ENCODE measurements around the gene MYO15B. TPM values are rescaled to one million over a fixed set of nuclear protein-coding genes. Genes with fewer than 3 reads are reported as not detected.

MYO15B gene
- total and polyA plus RNA-seq, 4 donors, result 84.5 to 197 (median 167) TPM

GRCh38 chr17:75550139-75550465, 37.5 kb upstream of the MYO15B start:
- no peak for TF ChIP-seq CTCF (IDR thresholded peaks at IDR 0.05; ENCODE audit: control extremely low read depth, extremely low read depth)
- H3K27me3 ChIP-seq (ENCODE audit: control insufficient read depth in 3 of 3, insufficient read depth in 3 of 3, low read length in 2 of 3), result no peaks in the 10 kb centered on the region
- peaks cover 0 to 11% (median 5%) of the 10 kb centered on the region in 5 donors for H3K4me1 ChIP-seq (ENCODE audit: control insufficient read depth in 5 of 5, insufficient read depth in 5 of 5, low read length in 5 of 5)
- peak overlapping the region in 1 of 2 donors; percentile 91 for H3K27ac ChIP-seq (ENCODE audit: low read depth in 1 of 2, low read length in 1 of 2)
- H3K9me3 ChIP-seq (ENCODE audit: control insufficient read depth in 4 of 4, insufficient read depth in 3 of 4, low read length in 3 of 4), result peaks cover 0 to 2% (median 0%) of the 10 kb centered on the region in 4 donors
- ATAC-seq (ENCODE audit: insufficient read depth, low FRiP score) (peak; percentile 19), DNase-seq (no peak)
- H3K4me3 ChIP-seq, result no peak overlapping the region
- 68 to 85% methylated on average over 4 of the region's 4 CpGs for WGBS, 2 donors
- H3K36me3 ChIP-seq (ENCODE audit: control insufficient read depth in 4 of 4, insufficient read depth in 4 of 4, low read length in 4 of 4), result no peaks in the 10 kb centered on the region
- peak overlapping the region in 1 of 2 donors; percentile 13 for H3K9ac ChIP-seq (ENCODE audit: insufficient read depth in 1 of 2, low read length in 2 of 2)

- ATAC-seq (ENCODE audit: insufficient read depth, low FRiP score) (no peak), DNase-seq (no peak)
- Histone ChIP-seq H3K9me3 (ENCODE audit: control insufficient read depth in 4 of 4, insufficient read depth in 3 of 4, low read length in 3 of 4) (peaks cover 0 to 2% (median 0%) of the 10 kb centered on the region in 4 donors), H3K27me3 (ENCODE audit: control insufficient read depth in 3 of 3, insufficient read depth in 3 of 3, low read length in 2 of 3) (no peaks in the 10 kb centered on the region), H3K27ac (ENCODE audit: low read depth in 1 of 2, low read length in 1 of 2) (peak overlapping the region in 1 of 2 donors; percentile 4), H3K4me3 (no peak overlapping the region), H3K36me3 (ENCODE audit: control insufficient read depth in 4 of 4, insufficient read depth in 4 of 4, low read length in 4 of 4) (peaks cover 0 to 2% (median 0%) of the 10 kb centered on the region in 4 donors), H3K4me1 (ENCODE audit: control insufficient read depth in 5 of 5, insufficient read depth in 5 of 5, low read length in 5 of 5) (peaks cover 0 to 11% (median 5%) of the 10 kb centered on the region in 5 donors), H3K9ac (ENCODE audit: insufficient read depth in 1 of 2, low read length in 2 of 2) (no peak overlapping the region)
- WGBS, 2 donors, result 84 to 92% methylated on average over 7 of the region's 7 CpGs
- TF ChIP-seq CTCF (IDR thresholded peaks at IDR 0.05; ENCODE audit: control extremely low read depth, extremely low read depth), result no peak
Measured at GRCh38 chr17:75551266-75551665, 36.3 kb upstream of the MYO15B start.

- no peak for ATAC-seq (ENCODE audit: insufficient read depth, low FRiP score)
- DNase-seq, result peak; percentile 24 to 41 (median 27)
- Histone ChIP-seq H3K36me3 (ENCODE audit: control insufficient read depth in 4 of 4, insufficient read depth in 4 of 4, low read length in 4 of 4) (peaks cover 0 to 2% (median 0%) of the 10 kb centered on the region in 4 donors), H3K4me1 (ENCODE audit: control insufficient read depth in 5 of 5, insufficient read depth in 5 of 5, low read length in 5 of 5) (peaks cover 0 to 19% (median 9%) of the 10 kb centered on the region in 5 donors), H3K9ac (ENCODE audit: insufficient read depth in 1 of 2, low read length in 2 of 2) (peak overlapping the region in 1 of 2 donors; percentile 23), H3K27ac (ENCODE audit: low read depth in 1 of 2, low read length in 1 of 2) (peak overlapping the region in 1 of 2 donors; percentile 28), H3K4me3 (no peak overlapping the region), H3K9me3 (ENCODE audit: control insufficient read depth in 4 of 4, insufficient read depth in 3 of 4, low read length in 3 of 4) (no peaks in the 10 kb centered on the region), H3K27me3 (ENCODE audit: control insufficient read depth in 3 of 3, insufficient read depth in 3 of 3, low read length in 2 of 3) (no peaks in the 10 kb centered on the region)
- WGBS, 2 donors, result 79 to 82% methylated on average over 14 of the region's 14 CpGs
- no peak for TF ChIP-seq CTCF (IDR thresholded peaks at IDR 0.05; ENCODE audit: control extremely low read depth, extremely low read depth)
Measured at GRCh38 chr17:75552425-75553294, 34.9 kb upstream of the MYO15B start.

All from lung (tissue), 12 donors.